GM11168 (cell line): ENCODE measurements around the gene TMCO6.

Experiments used
- in situ Hi-C: fragments of 300-500 bp; cut with MboI; formaldehyde crosslinking; loops from one replicate; pipeline ENCODE4 v1.12.0; 2022; ENCODE audit warnings: low sequenced_read_pairs; ENCODE audit not compliant: unreplicated experiment

Gene TMCO6

DNA sequence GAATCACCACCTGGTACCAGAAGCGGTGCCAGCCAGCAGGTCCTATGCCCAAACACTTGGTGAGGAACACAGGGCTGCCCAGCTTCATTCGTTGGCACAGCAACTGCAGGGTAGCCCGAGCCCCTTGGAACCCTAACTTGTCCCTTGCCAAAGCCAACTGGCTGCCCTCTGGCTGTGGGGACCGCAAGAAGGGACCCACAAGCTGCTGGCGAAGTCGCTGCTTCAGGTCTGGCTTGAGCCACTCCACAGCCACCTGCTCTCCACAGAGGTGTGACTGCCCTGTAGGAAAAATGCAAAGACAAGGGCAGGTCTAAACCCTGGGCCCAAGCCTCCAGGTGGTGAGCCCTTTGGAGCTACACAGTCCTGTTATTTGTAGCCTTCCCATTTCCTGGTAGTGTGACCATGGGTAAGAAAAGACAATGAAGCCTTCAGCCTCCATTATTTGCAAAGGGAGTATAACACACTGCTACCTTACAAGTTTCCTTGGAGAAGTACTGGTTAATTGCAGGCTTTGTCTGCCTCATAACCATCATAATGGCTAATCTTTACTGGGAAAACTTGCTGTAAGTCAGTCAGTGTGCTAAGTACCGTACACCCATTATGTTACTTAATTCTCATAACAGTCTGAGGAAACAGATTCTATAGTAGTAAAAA is 32.3 kb downstream of the TMCO6 start:
- in situ Hi-C loops = no loop called here

DNA sequence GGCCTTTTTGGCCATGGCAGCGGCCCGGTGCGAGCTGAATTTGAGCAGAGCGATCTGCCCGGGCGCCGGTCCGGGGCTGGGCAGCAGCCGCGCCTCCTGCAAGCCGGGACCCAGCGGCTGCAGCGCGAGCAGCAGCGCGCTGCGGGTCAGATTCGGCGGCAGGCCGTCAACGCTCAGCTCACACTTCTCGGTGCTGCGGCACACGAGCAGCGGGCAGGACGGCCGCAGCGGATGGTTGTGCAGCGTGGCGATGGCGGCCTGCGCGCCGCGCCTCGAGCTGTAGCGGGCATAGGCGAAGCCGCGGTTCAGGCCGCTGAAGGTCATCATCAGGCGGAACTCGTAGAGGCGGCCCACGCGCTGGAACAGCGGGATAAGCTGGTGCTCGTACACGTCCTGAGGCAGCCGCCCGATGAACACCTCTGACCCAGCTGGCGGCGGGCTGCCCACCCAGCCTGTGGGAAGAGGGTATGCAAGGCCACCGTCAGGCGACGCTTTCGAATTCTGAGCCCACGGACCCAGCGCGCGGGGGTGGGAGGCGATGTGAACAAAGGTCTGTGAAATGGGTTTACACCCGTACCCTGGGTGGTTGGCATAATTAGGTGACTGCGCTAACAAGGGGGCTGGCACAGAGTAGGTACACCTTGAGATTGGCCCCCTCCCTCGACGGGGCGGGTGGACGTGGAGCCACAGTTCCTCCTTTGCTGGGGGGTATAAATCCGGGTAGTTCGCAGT is 33.4 kb downstream of the TMCO6 start:
- in situ Hi-C loops = no loop called here

DNA sequence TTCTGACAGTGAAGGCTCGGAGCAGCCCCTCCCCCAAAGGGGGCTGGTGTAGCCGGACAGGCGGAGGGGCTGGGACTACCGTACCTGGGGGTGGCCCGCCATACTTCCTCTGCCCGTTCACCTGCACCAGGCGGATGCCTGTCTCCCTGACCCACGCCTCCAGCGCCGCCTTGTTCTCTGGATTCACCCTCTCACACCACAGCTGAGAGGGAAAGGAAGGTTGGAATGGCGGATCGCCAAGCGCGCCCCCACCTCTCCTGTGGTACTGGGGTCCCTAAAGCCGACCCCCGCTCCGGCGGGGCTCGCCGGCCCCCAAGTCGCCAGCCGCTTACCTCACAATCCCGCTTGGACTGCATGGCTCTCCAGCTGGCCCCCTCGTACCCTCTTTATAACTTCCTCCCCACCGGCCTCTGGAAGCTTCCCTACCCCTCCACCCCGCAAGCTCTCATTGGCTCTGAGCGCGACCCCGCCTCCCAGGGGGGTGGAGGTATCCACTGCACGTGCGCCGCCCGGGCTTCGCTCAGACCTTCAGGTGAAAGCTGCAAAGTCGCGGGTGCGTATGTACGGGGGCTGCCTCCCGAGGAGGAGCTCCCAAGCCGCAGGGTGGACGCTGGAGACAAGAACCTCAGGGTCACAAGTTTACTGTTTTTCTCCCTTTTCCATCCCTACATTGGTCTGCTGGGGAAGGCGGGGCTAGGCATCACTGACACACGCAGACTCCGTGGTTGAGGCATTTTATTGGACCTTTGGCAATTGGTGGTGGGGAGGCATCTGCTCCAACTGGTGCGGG is 34.1 kb downstream of the TMCO6 start, which contains the start of gene DND1:
TSS of gene DND1 (minus strand) at position 390 of the 790 bp plus-strand sequence. CDS start at position 356, 34 bp downstream.
- in situ Hi-C loops = no loop called here

DNA sequence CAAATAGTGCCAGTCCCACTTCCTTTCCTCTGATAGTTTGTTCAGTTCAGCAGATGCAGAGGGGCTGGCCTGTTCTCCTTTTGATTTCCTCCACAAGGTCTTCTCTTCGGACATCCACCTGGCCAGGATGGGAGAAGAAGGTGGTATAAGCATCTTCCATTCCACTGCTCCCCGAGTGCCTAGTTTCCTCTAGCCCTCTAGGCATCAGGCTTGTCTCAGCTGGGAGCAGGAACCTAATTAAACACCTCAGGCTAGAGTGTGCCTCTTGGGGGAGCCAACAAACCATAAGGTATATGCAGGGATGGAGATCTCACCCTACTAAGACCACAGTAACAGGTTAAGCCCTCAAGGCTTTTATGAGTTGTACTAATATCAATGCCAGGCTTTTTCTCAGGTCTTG is 35.0 kb downstream of the TMCO6 start:
- in situ Hi-C loops = no loop called here

DNA sequence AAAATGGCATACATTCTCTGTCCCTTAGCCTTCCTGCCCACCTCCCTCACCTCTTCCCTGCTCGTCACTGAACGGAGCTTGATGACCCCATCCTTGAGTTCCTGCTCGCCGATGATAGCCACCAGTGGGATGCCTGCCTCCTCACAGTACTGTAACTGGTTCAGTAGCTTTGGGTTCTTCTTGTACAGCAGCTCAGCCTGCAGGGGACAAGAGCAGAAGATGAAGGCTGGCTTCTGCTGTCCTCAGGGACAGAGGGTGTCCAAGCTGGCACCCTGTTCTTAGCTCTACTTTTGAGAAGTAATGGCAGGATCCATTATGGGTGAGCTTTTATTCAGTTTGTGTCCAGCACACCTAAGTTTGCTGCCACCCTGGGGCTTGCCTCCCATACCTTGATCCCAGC is 35.4 kb downstream of the TMCO6 start:
- in situ Hi-C loops = no loop called here

DNA sequence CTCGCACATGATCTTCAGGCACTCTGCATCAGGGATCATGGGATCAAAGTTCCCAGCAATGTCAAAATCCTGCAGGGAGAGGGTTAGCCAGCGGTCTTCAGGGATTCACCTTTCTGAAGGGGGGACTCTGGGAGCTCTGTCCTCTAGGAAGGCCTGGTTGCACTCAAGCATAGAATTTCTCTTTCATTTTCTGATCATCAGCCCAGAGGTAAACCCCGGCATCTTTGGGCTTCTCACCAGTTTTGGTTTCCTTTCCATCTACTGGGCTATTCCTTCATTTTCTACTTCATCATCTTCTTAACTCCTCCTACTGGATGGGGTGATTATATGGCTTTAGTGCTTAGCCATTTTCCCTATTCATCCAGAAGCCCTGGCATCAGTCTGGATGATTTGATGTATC is 38.7 kb downstream of the TMCO6 start:
- in situ Hi-C loops = no loop called here

DNA sequence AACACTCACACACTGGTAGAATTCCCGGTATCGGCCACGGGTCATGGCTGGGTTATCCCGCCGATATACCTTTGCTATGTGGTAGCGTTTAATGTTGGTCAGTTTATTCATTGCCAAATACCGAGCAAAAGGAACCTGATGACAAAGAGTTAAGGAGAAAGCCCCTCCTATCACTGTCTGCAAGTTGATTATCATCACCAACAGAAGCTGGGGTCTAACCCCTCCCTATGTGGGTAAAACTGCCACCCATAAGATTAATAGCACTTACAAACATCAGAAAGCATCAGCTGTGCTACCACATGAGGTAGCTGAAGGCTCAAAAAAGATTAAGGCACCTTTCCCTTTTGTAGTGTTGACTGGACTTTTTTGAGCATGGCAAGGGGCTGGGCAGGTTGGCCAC is 39.7 kb downstream of the TMCO6 start:
- in situ Hi-C loops = no loop called here

DNA sequence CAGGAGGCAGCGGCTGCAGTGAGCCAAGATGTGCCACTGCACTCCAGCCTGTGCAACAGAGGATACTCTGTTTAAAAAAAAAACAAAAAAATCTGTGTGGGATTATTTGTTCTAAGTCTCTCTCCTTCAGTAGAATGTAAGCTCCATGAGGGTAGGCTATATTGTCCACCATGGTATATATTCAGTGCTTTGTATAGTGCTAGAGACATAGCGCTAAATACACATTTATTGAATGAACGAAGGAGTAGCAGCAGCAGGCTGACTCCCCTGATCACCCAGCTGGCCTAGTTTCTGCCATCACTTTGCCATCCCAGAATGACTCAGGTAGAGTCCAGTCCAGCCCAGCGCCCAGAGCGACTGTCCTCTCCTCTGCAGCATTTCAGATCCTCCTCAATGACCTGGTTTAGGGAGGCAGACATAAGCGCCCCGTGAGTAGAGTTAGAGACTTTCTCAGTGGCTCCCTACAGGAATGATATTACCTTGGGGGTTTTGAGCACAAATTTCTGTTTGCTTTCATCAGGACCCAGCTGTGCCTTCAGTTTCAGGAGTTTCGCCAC is 51.2 kb downstream of the TMCO6 start:
- in situ Hi-C loops = no loop called here

DNA sequence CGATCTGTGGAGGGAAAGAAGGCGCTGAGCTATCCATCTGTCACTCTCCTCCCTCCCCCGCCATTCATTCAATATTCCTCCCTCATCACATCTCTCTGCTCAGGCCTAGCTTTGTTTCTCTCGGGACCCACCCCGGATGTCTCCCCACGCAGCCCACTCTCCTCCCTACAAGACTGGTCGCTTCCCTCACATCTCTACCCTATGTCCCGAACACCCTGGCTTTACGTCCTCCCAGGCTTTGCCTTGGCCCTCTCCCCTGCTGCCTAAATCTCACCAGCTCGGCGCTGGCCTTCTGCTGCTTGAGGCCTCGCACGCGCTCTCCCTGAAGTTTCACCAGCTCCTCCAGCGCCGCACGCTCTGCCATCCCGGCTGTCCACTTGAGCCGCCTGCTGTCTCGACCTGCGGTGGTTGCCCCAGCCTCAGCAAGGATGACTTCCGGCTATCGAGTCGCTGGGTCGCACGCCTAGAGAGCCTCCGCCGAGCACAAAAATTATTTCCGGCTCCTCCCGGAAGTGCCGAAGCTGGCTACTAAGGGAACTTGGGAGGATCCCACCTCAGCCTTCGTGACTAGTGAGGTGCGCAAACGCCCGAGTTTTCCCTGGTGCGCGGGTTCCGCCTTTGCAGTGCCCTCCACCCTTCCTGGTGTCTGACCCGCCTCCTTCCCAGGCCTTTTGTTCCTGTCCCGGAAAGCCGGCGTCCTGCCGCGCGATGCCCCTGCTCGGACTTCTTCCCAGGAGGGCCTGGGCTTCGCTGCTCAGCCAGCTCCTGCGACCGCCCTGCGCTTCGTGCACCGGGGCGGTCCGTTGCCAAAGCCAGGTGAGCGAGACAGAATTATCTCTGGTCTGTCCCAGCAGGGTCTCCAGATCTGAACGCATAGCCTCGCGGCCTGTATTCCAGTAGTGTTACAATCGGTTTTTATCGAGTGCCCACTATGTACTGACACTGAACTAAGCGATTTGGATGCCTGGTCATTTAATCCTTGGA is 52.0 kb downstream of the TMCO6 start, which contains the start of the genes HARS1 and HARS2:
TSS of gene HARS1 (minus strand) at position 430 of the 984 bp plus-strand sequence. CDS start at position 364, 66 bp downstream.
TSS of gene HARS2 (plus strand) at position 515 of the 984 bp plus-strand sequence. CDS start at position 709, 194 bp downstream.
- in situ Hi-C loops = no loop called here

DNA sequence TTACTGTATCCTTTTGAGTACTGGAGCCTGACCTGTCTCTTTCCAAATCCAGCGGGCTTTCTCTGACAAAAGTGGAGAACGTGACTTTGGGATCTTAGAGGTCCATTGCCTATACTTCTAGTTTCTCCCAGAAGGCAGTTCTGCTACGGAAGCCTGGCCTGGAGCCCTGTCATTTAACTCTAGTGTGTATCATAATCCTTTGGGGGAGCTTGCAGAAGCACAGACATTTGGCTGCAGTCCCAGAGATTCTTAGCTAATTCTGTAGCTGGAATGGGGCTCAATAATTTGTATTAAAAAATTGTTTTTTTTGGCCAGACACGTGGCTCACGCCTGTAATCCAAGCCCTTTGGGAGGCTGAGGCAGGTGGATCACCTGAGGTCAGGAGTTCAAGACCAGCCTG is 55.0 kb downstream of the TMCO6 start:
- in situ Hi-C loops = no loop called here
